SKM-1 treated with dmso at 0.1 percent for 144 hours (cell line): ENCODE data around the gene ARHGEF40.

Experiments
- DNase-seq: peaks from one replicate; lab custom pipeline; 2025; ENCODE audit not compliant: unreplicated experiment; lab: John Stamatoyannopoulos, UW

The ARHGEF40 gene

DNA sequence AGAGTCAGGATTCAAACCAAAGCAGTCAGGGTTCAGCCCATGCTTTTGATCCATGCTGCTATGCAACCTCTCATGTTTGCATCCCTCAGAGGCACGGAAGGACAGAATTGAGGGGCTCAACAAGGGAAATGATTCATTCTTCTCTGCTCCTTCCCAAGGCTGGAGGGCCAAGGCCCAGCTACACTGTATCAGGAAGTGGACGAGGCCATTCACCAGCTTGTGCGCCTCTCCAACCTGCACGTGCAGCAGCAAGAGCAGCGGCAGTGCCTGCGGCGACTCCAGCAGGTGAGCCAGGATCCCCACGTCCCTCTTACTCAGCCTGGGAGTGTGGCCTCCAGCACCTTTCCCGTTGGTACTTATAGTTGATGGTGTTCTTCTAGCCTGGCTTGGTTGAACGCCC, 8.6 kb downstream of the ARHGEF40 start:
- no peak for DNase-seq

DNA sequence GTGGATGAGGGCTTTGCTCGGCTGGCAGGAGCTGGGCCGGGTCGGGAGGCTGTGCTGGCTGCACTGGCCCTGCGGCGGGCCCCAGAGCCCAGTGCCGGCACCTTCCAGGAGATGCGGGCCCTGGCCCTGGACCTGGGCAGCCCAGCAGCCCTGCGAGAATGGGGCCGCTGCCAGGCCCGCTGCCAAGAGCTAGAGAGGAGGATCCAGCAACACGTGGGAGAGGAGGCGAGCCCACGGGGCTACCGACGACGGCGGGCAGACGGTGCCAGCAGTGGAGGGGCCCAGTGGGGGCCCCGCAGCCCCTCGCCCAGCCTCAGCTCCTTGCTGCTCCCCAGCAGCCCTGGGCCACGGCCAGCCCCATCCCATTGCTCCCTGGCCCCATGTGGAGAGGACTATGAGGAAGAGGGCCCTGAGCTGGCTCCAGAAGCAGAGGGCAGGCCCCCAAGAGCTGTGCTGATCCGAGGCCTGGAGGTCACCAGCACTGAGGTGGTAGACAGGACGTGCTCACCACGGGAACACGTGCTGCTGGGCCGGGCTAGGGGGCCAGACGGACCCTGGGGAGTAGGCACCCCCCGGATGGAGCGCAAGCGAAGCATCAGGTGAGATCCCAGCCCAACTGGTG, 11.5 kb downstream of the ARHGEF40 start:
- no peak for DNase-seq

DNA sequence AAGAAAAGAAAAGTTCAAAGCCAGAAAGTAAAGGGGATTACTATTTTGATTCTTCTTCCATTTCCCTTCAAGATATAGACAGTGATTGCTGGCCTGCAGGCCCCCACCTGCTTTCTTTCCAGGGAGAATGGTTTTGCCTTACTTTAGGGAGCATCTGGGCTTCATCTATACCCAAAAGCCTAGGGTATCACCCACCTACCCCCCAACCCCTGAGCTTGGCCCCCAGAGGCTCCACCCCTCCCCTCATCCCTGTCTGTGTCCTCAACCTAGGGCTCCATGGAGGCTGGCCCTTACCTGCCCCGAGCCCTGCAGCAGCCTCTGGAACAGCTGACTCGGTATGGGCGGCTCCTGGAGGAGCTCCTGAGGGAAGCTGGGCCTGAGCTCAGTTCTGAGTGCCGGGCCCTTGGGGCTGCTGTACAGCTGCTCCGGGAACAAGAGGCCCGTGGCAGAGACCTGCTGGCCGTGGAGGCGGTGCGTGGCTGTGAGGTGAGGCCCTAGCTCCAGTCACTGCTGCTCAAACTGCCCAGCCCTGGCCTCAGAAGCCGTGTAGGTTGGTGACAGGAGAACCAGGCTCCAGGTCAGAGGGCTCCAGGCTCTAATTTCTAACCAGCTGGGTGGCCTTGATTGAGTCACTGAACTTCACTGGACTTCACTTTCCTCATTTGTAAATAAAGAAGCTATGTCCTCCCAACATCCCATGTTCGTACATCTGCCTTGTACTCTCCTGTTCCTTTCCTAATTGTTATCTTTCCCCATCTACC, 13.6 kb downstream of the ARHGEF40 start:
- no peak for DNase-seq

DNA sequence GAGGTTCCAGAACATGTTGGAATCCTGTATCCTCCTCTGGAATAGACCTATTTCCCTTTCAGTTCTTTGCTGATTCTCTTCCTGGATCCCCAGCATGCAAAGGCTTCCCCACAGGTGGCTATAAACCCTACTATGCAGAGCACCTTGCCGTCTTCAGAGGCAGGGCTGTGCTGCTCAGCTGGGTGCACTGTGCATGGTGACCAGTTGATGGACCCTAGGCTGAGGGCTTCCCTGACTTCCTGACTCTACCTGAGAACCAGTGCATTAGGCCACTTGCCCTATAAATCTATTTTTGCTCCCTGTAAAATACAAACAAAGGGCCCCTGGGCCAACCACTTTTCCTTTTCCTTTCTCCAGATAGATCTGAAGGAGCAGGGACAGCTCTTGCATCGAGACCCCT, 14.3 kb downstream of the ARHGEF40 start:
- DNase-seq: no peak

DNA sequence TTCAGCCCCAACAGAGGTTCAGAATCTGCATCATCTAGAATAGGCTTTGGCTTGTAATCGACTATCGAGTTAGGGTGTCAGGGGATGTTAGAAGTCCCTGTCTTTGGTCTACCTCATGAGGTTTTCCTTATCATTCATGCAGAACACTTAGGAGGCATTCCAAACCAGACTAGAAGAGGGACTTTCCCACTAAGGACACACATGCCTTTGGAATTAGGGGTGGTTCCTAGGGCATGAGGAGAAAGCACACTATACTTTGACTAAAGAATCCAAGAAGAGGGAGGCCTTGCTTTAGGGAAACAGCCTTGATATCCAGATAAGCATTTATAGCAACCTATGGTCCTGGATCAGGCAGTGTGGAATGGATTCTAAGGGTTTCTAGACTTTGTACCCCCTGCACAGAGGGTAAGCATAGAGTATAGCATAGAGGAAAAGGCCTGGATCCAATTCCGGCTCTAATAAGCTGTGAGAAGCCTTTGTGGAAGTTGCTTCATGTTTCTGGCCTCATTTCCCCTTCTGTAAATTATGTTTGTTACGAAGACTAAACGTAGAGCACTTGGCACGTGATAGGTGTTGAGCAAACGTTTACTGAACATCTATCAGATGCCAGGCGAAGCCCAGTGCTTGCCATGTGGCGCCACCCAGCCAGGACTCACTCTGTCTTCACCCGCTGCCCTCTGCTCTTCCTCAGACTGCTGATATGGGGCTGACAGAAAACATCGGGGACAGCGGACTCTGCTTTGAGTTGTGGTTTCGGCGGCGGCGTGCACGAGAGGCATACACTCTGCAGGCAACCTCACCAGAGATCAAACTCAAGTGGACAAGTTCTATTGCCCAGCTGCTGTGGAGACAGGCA, 15.1 kb downstream of the ARHGEF40 start:
- DNase-seq: no peak

DNA sequence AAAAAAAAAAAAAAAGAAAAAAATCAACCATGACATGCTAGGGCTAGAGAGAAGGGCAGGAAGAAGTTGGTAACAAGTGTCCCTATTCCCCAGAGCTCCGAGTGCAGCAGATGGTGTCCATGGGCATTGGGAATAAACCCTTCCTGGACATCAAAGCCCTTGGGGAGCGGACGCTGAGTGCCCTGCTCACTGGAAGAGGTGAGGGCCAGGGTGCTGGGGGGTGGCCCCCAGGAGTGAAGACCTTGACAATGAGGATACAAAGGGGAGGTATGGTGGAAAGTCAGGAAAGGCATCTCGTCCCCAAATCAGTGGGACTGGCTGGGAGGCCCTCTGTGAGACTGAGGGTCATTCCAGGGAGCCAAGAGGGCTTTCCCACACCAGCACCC, 16.8 kb downstream of the ARHGEF40 start:
- DNase-seq: no peak

DNA sequence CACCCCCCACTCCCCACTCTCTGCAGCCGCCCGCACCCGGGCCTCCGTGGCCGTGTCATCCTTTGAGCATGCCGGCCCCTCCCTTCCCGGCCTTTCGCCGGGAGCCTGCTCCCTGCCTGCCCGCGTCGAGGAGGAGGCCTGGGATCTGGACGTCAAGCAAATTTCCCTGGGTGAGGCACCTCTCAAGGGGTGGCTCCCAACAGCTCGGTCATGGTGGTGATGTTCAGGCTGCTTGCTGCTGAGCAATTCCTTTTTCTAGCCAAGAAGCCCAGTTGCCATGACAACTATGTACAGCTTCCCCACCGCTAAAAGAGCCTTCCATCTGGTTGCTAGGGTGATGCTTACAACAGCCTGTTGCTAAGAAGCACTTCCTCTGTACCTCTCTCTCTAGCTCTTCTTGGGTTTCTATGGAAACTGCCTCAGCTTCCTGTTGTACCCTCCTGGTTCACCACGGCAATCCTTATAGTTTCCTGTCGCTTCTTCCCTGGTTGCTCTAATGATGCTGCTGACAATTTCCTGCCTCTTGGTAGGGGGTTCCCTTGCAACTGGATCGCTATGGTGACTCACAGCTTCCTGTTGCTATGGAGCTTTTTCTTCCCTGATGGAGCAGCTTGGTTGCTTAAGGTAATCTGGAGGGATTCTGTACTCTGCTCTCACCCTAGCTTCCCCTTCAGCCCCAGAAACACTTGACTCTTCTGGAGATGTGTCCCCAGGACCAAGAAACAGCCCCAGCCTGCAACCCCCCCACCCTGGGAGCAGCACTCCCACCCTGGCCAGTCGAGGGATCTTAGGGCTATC, 17.4 kb downstream of the ARHGEF40 start:
- peak; percentile 66 for DNase-seq

DNA sequence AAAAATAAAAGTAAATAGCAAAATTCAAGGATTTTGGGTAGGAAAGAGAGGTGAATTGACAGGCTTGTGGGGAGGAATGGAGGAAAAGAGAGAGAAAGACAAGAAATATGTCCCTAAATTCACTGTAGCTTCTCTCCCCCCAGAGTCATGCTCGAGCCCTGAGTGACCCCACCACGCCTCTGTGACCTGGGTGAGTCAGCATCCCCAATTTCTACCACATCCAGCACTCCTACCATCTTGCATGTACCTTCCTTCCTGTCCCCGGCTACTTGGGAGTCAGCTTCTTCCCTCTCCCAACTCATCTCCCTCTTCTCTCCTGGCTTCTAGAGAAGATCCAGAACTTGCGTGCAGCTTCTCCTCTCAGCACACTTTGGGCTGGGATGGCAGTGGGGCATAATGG, 18.6 kb downstream of the ARHGEF40 start:
- DNase-seq: no peak

DNA sequence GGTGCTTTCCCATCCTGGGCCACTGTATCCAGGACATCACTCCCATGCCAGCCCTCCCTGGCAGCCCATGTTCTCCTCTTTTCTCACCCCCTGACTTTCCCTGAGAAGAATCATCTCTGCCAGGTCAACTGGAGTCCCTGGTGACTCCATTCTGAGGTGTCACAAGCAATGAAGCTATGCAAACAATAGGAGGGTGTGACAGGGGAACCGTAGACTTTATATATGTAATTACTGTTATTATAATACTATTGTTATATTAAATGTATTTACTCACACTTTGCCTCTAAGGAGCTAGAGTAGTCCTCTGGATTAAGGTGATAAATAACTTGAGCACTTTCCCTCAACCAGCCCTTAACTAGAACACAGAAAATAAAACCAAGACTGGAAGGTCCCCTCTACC, 19.2 kb downstream of the ARHGEF40 start:
- no peak for DNase-seq

DNA sequence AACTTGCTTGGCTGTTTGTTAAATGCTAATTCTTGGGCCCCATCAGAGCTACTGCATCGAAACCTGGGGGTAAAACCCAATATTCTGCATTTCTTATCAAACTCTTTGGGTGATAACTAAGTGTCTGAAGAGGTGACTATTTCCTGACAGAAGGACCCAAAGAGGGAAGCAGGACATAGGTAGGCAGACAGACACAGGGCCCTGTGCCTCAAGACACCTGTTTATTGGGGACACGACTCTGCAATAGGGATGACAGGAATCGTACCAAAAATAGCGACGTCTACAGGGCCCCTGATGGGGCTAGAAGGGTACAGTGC, 19.7 kb downstream of the ARHGEF40 start:
- no peak for DNase-seq

DNA sequence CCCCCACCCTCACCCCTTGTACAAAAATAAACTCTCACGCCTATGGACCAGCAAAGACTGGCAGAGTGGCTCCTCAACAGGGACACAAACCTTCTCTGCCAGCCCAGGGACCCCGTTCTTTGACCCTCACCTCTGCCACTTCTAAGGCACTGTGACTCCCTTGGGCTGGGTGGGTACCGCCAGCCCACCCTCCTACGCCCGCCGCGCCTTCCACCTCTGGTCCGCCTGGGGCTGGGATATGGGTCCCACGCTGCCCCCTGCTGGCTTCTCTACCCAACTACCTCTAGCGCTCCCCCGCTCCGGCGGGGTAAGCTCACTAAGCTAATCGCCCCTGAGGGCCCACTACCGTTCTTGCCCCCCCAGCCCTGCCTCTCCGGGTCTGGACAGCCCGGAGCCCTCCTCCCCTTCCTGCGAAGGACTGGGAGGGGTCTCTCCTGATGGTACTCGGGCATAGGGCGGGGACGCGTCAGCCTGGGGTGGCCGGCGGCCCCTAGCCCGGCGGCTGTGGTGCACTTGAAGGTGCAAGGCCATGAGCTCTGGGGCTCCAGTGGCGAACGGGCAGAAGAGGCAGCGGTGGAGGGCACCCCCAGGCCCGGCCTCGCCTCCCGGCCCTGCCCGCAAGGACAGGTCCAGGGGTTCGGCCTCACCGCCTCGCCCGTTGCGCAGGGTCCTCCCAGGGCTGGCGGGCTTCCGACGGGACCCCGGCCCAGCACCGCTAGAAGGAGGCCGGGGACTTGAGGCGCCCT, 20.3 kb downstream of the ARHGEF40 start:
- DNase-seq: no peak

DNA sequence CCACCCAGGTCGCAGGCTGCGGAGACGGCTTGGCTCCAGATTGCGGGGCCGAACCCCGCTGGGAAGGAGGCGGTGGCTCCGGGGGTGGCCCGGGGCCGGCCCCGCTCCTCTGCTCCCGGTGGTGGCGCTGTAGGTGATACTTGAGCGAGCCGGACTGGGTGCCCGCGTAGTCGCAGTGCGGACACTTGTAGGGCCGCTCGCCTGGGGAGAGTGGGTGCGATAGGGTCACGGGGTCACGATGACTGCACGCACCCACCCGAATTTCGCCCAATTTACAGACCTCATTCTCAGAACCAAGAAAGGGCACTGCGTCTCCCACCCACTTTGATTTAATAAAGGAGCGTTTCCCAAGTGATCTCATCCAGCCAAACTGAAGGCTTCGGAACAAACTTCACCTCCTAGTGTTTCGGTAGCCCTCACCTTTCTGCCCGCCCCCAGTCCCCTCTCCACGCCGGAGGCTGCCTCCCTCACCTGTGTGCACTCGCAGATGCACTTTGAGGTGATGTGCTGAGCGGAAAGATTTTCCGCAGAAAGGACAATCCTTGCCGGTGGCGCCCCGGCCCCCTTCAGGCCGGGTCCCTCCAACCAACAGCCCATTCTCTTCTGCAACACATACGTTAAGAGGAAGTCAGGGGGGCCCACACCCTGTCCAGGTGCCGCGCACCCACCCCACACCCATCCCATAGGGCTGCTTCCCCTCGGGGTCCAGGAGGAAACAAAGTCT, 21.0 kb downstream of the ARHGEF40 start:
- no peak for DNase-seq

DNA sequence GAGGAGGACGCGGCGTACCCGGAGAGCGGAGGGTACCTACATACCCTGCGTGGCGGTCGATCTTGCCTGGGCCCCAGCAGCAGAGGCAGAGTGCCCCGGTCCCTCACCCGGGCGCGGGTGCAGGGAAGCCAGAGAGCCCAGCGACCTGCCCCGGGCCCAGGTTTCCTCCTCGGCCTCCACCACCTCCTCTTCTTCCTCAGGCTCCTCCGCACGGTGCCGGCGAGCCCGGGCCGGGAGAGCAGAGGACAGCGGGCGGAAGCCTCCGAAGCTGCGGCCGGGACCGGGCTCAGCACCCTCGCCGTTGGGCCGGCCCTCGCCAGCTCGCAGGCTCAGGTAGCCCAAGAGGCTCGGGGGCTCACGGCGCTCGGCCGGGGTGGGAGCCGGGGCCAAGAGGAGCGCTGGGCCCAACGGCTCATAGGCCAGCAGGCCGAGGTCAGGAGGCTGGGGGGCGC, 21.7 kb downstream of the ARHGEF40 start:
- DNase-seq: no peak

DNA sequence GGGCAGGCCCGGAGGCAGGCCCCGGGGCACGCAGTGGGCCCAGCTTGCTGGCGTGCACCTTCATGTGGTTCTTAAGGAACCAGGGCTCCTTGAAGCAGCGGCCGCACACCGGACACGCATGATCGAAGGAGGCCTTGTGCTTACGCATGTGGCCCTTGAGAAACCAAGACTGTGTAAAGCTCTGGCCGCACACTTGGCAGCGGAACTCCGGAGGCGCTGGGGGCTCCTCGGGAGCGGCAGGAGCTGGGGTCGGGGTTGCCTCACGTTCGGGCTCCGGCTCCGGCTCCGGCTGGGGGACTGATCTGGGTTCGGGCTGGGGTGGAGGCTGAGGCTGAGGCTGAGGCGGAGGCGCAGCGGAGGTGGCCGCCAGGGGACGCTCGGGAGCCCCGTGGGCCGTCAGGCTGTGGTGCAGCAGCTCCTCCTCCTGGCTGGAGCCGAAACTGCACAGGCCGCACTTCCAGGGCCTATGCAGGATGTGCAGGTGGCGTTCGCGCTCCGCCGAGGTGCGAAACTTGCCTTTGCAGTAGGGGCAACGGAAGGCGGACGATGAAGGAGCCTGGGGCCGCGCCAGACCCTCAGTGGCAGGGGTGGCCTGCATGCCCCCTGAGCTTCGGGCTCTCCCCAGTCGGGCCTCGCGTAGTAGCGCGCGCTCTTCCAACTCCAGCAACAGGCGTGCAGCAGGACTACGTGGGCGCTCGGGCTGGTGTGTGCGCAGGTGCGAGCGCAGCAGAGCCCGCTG, 22.3 kb downstream of the ARHGEF40 start:
- DNase-seq: peak; percentile 22

DNA sequence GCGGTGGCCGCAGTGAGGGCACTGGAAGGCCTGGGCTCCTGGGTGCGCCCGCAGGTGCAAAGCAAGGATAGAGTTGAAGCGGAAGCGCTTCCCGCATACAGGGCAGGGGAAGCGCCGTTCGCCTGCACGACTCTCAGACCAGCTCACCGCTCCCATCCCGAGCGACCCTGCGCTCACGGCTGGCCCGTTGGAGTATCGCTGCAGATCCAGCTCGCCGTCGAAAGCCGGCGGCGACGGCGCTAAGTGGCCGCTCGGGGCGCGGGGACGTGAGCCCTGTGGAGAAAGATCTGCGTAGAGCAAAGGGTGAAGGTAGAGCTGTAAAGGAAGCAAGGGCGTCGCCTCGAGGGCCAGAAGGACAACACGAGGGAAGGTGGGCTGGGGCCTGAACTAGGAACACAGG, 22.9 kb downstream of the ARHGEF40 start:
- no peak for DNase-seq

DNA sequence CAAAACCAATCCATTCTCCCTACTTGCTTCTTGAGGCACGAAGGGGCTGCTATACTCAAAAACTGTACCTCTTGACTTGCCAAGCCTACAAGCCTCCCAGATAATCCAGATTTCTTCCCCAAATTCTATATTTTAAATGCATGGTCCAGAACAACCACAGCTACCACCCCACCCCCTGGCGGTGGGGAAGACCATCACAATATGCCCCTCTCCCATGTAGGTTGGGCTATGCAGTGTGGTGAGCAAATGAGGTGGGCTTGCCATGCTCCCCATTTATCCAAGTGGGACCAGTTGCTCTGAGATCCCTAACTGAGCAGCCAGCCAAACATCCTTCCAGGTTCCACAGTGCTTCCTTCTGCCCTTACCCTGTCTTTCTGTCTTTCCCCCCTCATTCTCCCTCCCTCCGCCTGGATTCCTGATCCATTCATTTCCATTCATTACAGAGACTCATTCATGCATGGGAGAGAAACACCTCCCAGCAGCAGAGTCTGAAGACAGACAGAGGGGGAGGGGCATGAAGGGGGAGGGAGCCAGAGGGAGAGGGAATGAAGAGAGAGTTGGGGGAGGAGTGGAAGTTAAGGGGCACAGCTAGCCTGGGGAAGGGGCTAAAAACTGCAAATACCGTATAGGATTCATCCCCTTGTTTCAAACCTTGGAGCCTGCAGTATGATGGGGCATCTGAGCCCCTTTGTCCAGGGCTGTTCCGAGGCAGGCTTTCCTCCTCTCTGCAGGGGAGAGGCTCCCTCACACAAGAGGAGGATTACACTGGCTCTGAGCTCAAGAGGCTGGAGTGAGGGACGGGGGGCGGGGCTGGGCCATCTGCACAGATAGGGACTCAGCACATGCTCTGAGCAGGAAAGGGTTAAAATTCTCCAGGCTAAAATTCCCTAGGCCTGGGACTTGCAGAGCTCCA, 23.9 kb downstream of the ARHGEF40 start:
- no peak for DNase-seq

DNA sequence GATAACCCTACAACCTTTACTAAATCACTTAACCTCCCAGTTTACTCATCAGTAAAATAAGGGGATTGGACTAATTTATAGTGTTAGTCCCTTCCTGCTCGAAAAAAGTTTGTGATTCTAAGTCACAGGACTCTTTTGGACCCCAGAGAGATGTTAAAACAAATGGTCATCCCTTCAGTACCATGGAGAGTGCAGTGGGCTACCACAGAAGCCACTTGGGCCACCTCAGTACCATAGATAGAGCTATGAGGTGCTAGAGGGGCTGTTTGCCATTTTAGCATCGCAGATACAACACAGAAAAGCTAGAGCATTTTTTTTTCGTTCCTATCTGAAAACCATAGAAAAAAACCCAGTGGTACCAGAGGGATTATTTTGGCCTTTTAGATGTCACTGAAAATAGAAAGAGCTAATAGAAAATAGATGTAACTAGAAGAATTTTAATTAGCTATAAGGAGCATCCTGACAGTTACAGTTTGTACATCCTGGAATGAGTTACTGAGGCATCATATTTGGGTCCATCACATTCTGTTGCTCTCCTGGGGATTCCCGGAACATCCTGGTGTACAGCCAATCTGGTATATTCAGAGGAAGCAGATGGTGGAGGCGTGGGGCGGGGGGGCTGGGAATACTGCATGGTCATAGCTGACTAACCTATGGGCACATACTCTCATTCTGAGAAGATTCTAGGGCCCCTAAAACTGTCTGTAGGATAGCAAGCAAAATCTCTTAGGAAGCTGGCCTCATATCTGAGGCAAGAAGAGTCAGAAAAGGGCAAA, 25.5 kb downstream of the ARHGEF40 start:
- no peak for DNase-seq
